Small intestine (tissue), 7 donors: ENCODE results near the gene MECR. TPM values are rescaled to one million over a fixed set of nuclear protein-coding genes. Genes with fewer than 3 reads are reported as not detected.
A peak's percentile ranks its signal among the peaks of the same experiment; 100 is the strongest.
"Not testable (repeated sequence)": the region's sequence is repeated elsewhere in the genome, so short reads cannot be mapped to it uniquely, and the experiment has no call there.

ENCODE experiments used
- DNase-seq, 2 donors: peaks; one replicate each; pipeline versions ENCODE4 v3.0.0 to v3.0.0-alpha.2; 2013
- FAIRE-seq: peaks from 2 replicates; lab custom pipeline; 2012; peaks lifted over from hg19 to GRCh38; lab: Jason Lieb, UNC
- H3K27ac ChIP-seq, 3 donors: one replicate each; pipeline ENCODE4 v1.5.1; 2013; ENCODE audit warnings: low read length in 2 of 3, mild to moderate bottlenecking in 2 of 3, control low read depth in 1 of 3, inconsistent platforms in 1 of 3, low read depth in 1 of 3, moderate library complexity in 1 of 3
- H3K27me3 ChIP-seq, 3 donors: one replicate each; pipeline ENCODE4 v1.6.1; 2013; ENCODE audit warnings: low read length in 3 of 3, inconsistent platforms in 1 of 3; ENCODE audit not compliant: control insufficient read depth in 3 of 3, insufficient read depth in 3 of 3
- H3K36me3 ChIP-seq, 3 donors: one replicate each; pipeline ENCODE4 v1.6.1; 2013; ENCODE audit warnings: low read length in 3 of 3, inconsistent platforms in 1 of 3, low read depth in 1 of 3, mild to moderate bottlenecking in 1 of 3, moderate library complexity in 1 of 3; ENCODE audit not compliant: control insufficient read depth in 3 of 3, insufficient read depth in 2 of 3
- H3K4me1 ChIP-seq, 3 donors: one replicate each; pipeline ENCODE4 v1.6.1; 2013; ENCODE audit warnings: low read length in 2 of 3, inconsistent platforms in 1 of 3, low read depth in 1 of 3, mild to moderate bottlenecking in 1 of 3, moderate library complexity in 1 of 3; ENCODE audit not compliant: control insufficient read depth in 3 of 3, insufficient read depth in 2 of 3
- H3K4me3 ChIP-seq, 3 donors: one replicate each; pipeline ENCODE4 v1.5.1; 2013; ENCODE audit warnings: low read length in 3 of 3, control low read depth in 1 of 3, inconsistent platforms in 1 of 3, low read depth in 1 of 3, mild to moderate bottlenecking in 1 of 3, moderate library complexity in 1 of 3
- H3K9me3 ChIP-seq, 2 donors: one replicate each; pipeline ENCODE4 v1.6.1; 2013; ENCODE audit warnings: low read depth in 1 of 2, low read length in 1 of 2; ENCODE audit not compliant: control insufficient read depth in 2 of 2, insufficient read depth in 1 of 2
- WGBS, 3 donors: extraction: QIAGEN DNeasy Blood & Tissue Kit; methylation state at CpG; one replicate each; pipeline ENCODE4 v1.1.7; 2013; 5-methylcytosine and 5-hydroxymethylcytosine counted together
- polyA plus RNA-seq, 4 donors: library from polyadenylated mRNA; stranded (reverse) in 3 of 4; unstranded in 1 of 4; fragments of 200-250 nt in 3 of 4; fragments of 120-200 nt in 1 of 4; gene quantifications; one replicate each; pipeline versions ENCODE4 v1.2.1 to v1.2.3, GENCODE V29; 2013
- donor health status: healthy with polysubstance abuse.
- donor health status: control.
- donor health status: control.
- donor health status: Bipolar disorder and iron deficiency.
- donor health status: healthy.

Gene MECR
- polyA plus RNA-seq, 4 donors, result 9.7 to 21.3 (median 19.6) TPM

DNA sequence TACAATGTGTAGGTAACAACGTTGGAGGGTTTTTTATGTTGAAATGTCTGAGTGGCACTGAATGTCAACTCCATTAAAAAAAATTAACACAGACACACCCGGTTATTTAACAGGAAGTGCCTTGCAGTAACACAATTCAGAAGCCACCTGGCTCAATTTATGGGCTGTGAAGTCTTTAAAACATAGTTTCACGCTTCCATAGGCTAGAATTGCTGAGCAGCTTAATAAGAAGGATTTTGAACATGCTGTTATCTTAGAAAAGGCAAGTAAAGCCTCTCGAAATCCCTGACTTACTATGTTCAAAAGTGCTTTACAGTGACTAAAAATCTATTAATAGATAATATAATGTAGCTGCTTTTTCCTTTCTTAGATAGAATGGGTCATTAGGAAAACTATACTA lies 68.7 kb downstream of the MECR start:
- Histone ChIP-seq H3K36me3 (peaks cover 18 to 43% (median 32%) of the 10 kb centered on the region in 3 donors), H3K27ac (peak overlapping the region in 1 of 3 donors; percentile 17), H3K4me1 (peaks cover 0 to 44% (median 14%) of the 10 kb centered on the region in 3 donors), H3K4me3 (no peak overlapping the region), H3K27me3 (no peaks in the 10 kb centered on the region), H3K9me3 (peaks cover 0 to 24% of the 10 kb centered on the region in 2 donors)
- 23 to 47% (median 41%) methylated on average over 4 of the region's 4 CpGs for WGBS, 3 donors
- no peak for DNase-seq
- FAIRE-seq, result no peak

DNA sequence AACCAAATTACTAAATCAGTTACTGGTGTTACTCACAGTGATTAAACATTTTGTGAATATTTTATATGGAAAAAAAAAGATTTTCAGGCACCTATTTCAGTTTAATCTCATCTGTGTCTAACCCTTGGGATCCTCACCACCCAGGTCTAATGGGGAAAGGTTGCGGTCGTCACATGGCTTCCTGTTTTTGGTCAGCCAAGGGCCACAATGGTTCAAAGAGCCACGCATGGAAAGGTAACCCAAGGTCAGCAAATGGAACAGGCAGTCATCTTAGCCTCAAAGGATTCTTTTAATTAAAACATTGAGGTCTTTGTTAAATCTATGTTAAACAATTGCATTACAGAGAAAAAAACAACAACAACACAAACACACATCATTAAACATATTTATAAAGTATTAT lies 71.0 kb downstream of the MECR start:
- H3K4me1 ChIP-seq, result peaks cover 2 to 36% (median 4%) of the 10 kb centered on the region in 3 donors
- 74 to 90% (median 78%) methylated on average over 3 of the region's 3 CpGs for WGBS, 3 donors
- no peaks in the 10 kb centered on the region for H3K27me3 ChIP-seq
- H3K9me3 ChIP-seq, result peaks cover 0 to 30% of the 10 kb centered on the region in 2 donors
- no peak overlapping the region for H3K27ac ChIP-seq
- H3K36me3 ChIP-seq, result peaks cover 16 to 54% (median 32%) of the 10 kb centered on the region in 3 donors
- no peak overlapping the region for H3K4me3 ChIP-seq
- FAIRE-seq (no peak), DNase-seq (no peak)

GRCh38 chr1:29157269-29157601 lies 73.5 kb downstream of the MECR start:
- peaks cover 20 to 68% (median 37%) of the 10 kb centered on the region in 3 donors for H3K36me3 ChIP-seq
- H3K9me3 ChIP-seq, result peaks cover 0 to 30% of the 10 kb centered on the region in 2 donors
- 88 to 94% (median 89%) methylated on average over 3 of the region's 3 CpGs for WGBS, 3 donors
- H3K27ac ChIP-seq, result peak overlapping the region in 2 of 3 donors; percentile 65 to 77
- DNase-seq (no peak), FAIRE-seq (no peak)
- H3K4me1 ChIP-seq, result peaks cover 0 to 22% (median 2%) of the 10 kb centered on the region in 3 donors
- no peak overlapping the region for H3K4me3 ChIP-seq
- no peaks in the 10 kb centered on the region for H3K27me3 ChIP-seq

GRCh38 chr1:29156543-29157268 lies 74.0 kb downstream of the MECR start:
- H3K4me1 ChIP-seq, result peaks cover 0 to 17% (median 2%) of the 10 kb centered on the region in 3 donors
- 33 to 51% (median 49%) methylated on average over 10 of the region's 10 CpGs for WGBS, 3 donors
- no peak overlapping the region for H3K4me3 ChIP-seq
- no peak for FAIRE-seq
- no peaks in the 10 kb centered on the region for H3K27me3 ChIP-seq
- H3K27ac ChIP-seq, result peak overlapping the region; percentile 74 to 92 (median 78)
- peaks cover 20 to 71% (median 39%) of the 10 kb centered on the region in 3 donors for H3K36me3 ChIP-seq
- H3K9me3 ChIP-seq, result peaks cover 0 to 30% of the 10 kb centered on the region in 2 donors
- DNase-seq, result peak; percentile 81 to 93

GRCh38 chr1:29152046-29152805 lies 78.5 kb downstream of the MECR start:
- DNase-seq (no peak), FAIRE-seq (no peak)
- WGBS, 3 donors, result 89 to 94% (median 93%) methylated on average over 8 of the region's 8 CpGs
- Histone ChIP-seq H3K4me1 (peaks cover 0 to 14% (median 2%) of the 10 kb centered on the region in 3 donors), H3K27me3 (no peaks in the 10 kb centered on the region), H3K9me3 (peaks cover 0 to 24% of the 10 kb centered on the region in 2 donors), H3K4me3 (no peak overlapping the region), H3K36me3 (peaks cover 19 to 83% (median 38%) of the 10 kb centered on the region in 3 donors), H3K27ac (no peak overlapping the region)

DNA sequence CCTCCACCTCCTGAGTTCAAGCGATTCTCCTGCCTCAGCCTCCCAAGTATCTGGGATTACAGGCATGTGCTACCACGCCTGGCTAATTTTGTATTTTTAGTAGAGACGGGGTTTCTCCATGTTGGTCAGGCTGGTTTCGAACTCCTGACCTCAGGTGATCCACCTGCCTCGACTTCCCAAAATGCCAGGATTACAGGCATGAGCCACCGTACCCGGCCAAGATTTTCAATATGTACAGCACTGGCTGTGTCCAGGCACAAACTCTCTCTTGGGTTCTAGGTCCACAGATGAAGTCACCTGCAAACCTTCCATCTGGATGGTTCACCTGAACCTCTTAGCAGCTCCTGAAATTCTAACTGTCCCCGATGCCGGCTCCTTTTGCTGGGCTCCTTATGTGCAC lies 80.4 kb downstream of the MECR start:
- Histone ChIP-seq H3K36me3 (peaks cover 14 to 80% (median 37%) of the 10 kb centered on the region in 3 donors), H3K4me1 (peaks cover 0 to 12% (median 3%) of the 10 kb centered on the region in 3 donors), H3K9me3 (peaks cover 0 to 25% of the 10 kb centered on the region in 2 donors)
- DNase-seq, FAIRE-seq, H3K27ac ChIP-seq, H3K4me3 ChIP-seq, H3K27me3 ChIP-seq: not testable (repeated sequence)
- 97% methylated on average over 9 of the region's 9 CpGs for WGBS, 3 donors

- no peaks in the 10 kb centered on the region for H3K27me3 ChIP-seq
- whole genome bisulfite sequencing, 3 donors, result 78 to 89% (median 81%) methylated on average over 35 of the region's 35 CpGs
- peak; percentile 55 to 88 for DNase-seq
- H3K9me3 ChIP-seq, result peaks cover 0 to 26% of the 10 kb centered on the region in 2 donors
- peak overlapping the region in 2 of 3 donors; percentile 0 to 48 for H3K27ac ChIP-seq
- peaks cover 0 to 17% (median 3%) of the 10 kb centered on the region in 3 donors for H3K4me1 ChIP-seq
- peaks cover 14 to 73% (median 37%) of the 10 kb centered on the region in 3 donors for H3K36me3 ChIP-seq
- H3K4me3 ChIP-seq, result no peak overlapping the region
- no peak for FAIRE-seq
Measured at GRCh38 chr1:29148656-29149491, 81.9 kb downstream of the MECR start.
